ENCODE data around the gene PHACTR3. TPM values are rescaled to one million over a fixed set of nuclear protein-coding genes. Genes with fewer than 3 reads are reported as not detected.

PHACTR3 gene
- total RNA-seq, 2 donors from 2014 or later: 0.52 TPM; not detected in 1

- DNase-seq (no peak), ATAC-seq (no peak)
- no peaks in the 10 kb centered on the region for H3K9me3 ChIP-seq (ENCODE audit: control insufficient read depth, low read length, poor library complexity, severe bottlenecking)
- Mint-ChIP-seq H3K4me3 (no peak overlapping the region), H3K4me1 (no peaks in the 10 kb centered on the region), H3K36me3 (ENCODE audit: low read depth) (no peaks in the 10 kb centered on the region), H3K27me3 (peaks cover 44% of the 10 kb centered on the region), H3K27ac (no peak overlapping the region)
Observed at GRCh38 chr20:59729506-59729905, 125.2 kb downstream of the PHACTR3 start.

DNA sequence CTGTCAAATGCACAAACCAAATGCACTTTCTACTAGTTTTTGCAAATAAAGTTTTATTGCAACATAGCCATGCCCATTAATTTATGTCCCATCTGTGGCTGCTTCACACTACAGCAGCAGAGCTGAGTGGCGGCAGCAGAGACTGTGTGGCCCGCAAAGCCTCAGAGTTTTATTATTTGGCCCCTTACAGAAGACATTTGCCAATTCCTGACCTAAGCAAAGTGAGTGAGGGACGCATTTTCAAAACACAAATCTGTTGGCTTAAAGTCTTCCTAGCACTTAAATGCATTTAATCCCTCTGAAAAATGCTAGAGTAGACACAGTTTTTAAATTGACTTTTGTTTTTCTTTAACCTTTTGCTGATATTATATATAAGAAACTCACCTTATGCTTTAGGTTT lies 126.4 kb downstream of the PHACTR3 start:
- Mint-ChIP-seq H3K36me3 (ENCODE audit: low read depth) (no peaks in the 10 kb centered on the region), H3K4me3 (no peak overlapping the region), H3K27ac (no peak overlapping the region), H3K27me3 (peaks cover 32% of the 10 kb centered on the region), H3K4me1 (no peaks in the 10 kb centered on the region)
- ATAC-seq (no peak), DNase-seq (no peak)
- no peaks in the 10 kb centered on the region for H3K9me3 ChIP-seq (ENCODE audit: control insufficient read depth, low read length, poor library complexity, severe bottlenecking)

DNA sequence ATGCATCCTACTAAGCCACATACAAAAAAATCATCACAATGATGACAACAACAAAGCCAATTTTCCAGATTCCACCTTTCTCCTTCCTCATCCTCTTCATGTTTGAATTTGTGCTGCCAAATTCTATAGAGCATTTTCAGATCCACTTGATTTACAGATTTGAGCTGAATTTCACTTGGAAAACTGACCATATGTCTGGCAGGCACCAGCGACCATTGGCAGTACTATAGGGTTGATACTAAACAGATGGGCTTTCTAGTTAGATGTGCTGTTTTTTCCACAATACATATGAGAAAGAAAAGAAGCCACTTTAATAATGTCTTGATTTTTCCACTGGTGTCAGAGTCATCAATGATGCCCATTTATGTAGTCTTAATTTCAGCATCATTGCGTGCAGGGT lies 127.0 kb downstream of the PHACTR3 start:
- H3K9me3 ChIP-seq (ENCODE audit: control insufficient read depth, low read length, poor library complexity, severe bottlenecking): no peaks in the 10 kb centered on the region
- no peak for ATAC-seq
- Mint-ChIP-seq H3K36me3 (ENCODE audit: low read depth) (no peaks in the 10 kb centered on the region), H3K27ac (no peak overlapping the region), H3K4me1 (no peaks in the 10 kb centered on the region), H3K4me3 (no peak overlapping the region), H3K27me3 (peaks cover 32% of the 10 kb centered on the region)
- no peak for DNase-seq

- no peaks in the 10 kb centered on the region for H3K36me3 Mint-ChIP-seq (ENCODE audit: low read depth)
- H3K27ac Mint-ChIP-seq: no peak overlapping the region
Observed at GRCh38 chr20:59733351-59733750, 129.0 kb downstream of the PHACTR3 start.

DNA sequence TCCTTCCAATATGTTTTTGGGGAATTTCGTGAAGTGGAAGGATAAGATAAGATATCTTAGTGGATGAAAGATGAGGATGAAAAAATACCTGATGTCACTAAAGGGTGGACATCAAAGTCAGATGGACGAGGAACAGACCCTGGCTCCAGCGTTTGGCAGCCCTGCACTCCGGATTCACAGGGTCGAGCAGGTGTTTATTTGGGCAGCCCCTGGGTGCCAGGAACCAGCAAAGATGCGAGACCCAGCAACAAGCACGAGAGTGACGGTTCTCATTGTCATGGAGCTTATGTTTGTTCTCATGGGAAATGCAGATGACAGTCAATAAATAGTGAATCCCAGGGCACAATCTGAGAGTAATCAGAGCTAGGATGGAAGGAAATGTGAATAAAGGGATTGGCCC lies 131.1 kb downstream of the PHACTR3 start:
- ATAC-seq (no peak), DNase-seq (no peak)
- Mint-ChIP-seq H3K4me3 (no peak overlapping the region), H3K36me3 (ENCODE audit: low read depth) (no peaks in the 10 kb centered on the region), H3K4me1 (no peaks in the 10 kb centered on the region), H3K27me3 (peaks cover 23% of the 10 kb centered on the region), H3K27ac (no peak overlapping the region)
- H3K9me3 ChIP-seq (ENCODE audit: control insufficient read depth, low read length, poor library complexity, severe bottlenecking): no peaks in the 10 kb centered on the region

More at GRCh38 chr20:59733351-59733750, 129.0 kb downstream of the PHACTR3 start:
- H3K9me3 ChIP-seq (ENCODE audit: control insufficient read depth, low read length, poor library complexity, severe bottlenecking): no peaks in the 10 kb centered on the region
- H3K27me3 Mint-ChIP-seq: peaks cover 35% of the 10 kb centered on the region
- ATAC-seq: no peak
- no peak for DNase-seq
- no peak overlapping the region for H3K4me3 Mint-ChIP-seq
- H3K4me1 Mint-ChIP-seq: no peaks in the 10 kb centered on the region

DNA sequence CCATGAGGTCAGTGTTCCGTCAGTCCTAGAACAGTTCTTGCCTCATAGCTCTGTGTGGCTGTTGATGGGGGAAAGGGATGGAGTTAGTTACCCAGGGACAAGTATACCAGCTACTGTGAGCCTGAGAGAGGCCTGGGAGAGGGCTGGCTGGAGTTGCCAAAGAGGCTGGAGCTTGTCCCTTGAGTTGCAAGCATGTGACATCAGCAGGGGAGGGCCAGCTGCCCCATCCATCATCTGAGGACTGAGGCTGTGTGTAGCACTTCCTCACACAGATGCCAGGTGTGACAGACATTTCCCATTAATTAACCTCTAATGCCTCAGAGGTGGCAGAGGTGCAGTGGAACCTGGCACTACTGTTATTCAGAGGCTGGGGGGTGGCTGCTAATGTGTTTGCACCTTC lies 131.6 kb downstream of the PHACTR3 start:
- ATAC-seq (no peak), DNase-seq (no peak)
- no peaks in the 10 kb centered on the region for H3K36me3 Mint-ChIP-seq (ENCODE audit: low read depth)
- no peak overlapping the region for H3K27ac Mint-ChIP-seq
- no peak overlapping the region for H3K4me3 Mint-ChIP-seq
- peaks cover 23% of the 10 kb centered on the region for H3K27me3 Mint-ChIP-seq
- no peaks in the 10 kb centered on the region for H3K4me1 Mint-ChIP-seq
- H3K9me3 ChIP-seq (ENCODE audit: control insufficient read depth, low read length, poor library complexity, severe bottlenecking): no peaks in the 10 kb centered on the region

GRCh38 chr20:59736366-59736765 lies 132.0 kb downstream of the PHACTR3 start:
- Mint-ChIP-seq H3K27ac (no peak overlapping the region), H3K4me1 (no peaks in the 10 kb centered on the region), H3K36me3 (ENCODE audit: low read depth) (no peaks in the 10 kb centered on the region), H3K4me3 (no peak overlapping the region), H3K27me3 (peaks cover 27% of the 10 kb centered on the region)
- ATAC-seq: no peak
- no peak for DNase-seq
- H3K9me3 ChIP-seq (ENCODE audit: control insufficient read depth, low read length, poor library complexity, severe bottlenecking): no peaks in the 10 kb centered on the region

GRCh38 chr20:59737073-59737666 lies 132.8 kb downstream of the PHACTR3 start:
- H3K9me3 ChIP-seq (ENCODE audit: control insufficient read depth, low read length, poor library complexity, severe bottlenecking): no peaks in the 10 kb centered on the region
- Mint-ChIP-seq H3K4me3 (no peak overlapping the region), H3K27me3 (peaks cover 32% of the 10 kb centered on the region), H3K36me3 (ENCODE audit: low read depth) (no peaks in the 10 kb centered on the region), H3K27ac (no peak overlapping the region), H3K4me1 (no peaks in the 10 kb centered on the region)
- ATAC-seq (no peak), DNase-seq (no peak)

GRCh38 chr20:59737816-59738215 lies 133.5 kb downstream of the PHACTR3 start:
- H3K27ac Mint-ChIP-seq: no peak overlapping the region
- no peaks in the 10 kb centered on the region for H3K4me1 Mint-ChIP-seq
- H3K4me3 Mint-ChIP-seq: no peak overlapping the region
- H3K36me3 Mint-ChIP-seq (ENCODE audit: low read depth): peaks cover 2% of the 10 kb centered on the region
- DNase-seq: no peak
- no peaks in the 10 kb centered on the region for H3K9me3 ChIP-seq (ENCODE audit: control insufficient read depth, low read length, poor library complexity, severe bottlenecking)
- no peak for ATAC-seq
- H3K27me3 Mint-ChIP-seq: peaks cover 32% of the 10 kb centered on the region

- no peaks in the 10 kb centered on the region for H3K9me3 ChIP-seq (ENCODE audit: control insufficient read depth, low read length, poor library complexity, severe bottlenecking)
- no peak overlapping the region for H3K4me3 Mint-ChIP-seq
- peaks cover 32% of the 10 kb centered on the region for H3K27me3 Mint-ChIP-seq
- no peak overlapping the region for H3K27ac Mint-ChIP-seq
- no peaks in the 10 kb centered on the region for H3K4me1 Mint-ChIP-seq
- ATAC-seq (no peak), DNase-seq (no peak)
- H3K36me3 Mint-ChIP-seq (ENCODE audit: low read depth): peaks cover 2% of the 10 kb centered on the region
Observed at GRCh38 chr20:59738851-59739250, 134.5 kb downstream of the PHACTR3 start.

DNA sequence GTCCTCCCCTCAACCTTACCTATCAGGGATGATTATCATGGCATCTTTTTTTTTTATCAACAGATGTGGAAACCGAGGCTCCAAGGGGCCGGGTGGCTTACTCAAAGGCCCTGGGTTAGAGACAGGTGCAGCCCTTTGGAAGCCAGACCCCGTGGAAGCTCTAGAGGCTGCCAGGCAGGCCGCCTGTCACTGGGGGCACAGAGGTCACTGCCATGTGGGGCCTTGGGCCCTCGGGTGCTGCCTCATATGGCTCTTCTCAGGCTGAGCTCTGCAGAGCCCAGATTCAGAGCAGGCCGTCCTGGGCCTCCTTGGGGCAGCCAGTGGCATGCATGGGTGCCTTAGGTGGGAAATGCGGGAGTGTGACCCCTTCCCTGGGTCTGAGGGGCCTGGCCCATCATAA lies 136.3 kb downstream of the PHACTR3 start:
- Mint-ChIP-seq H3K27ac (no peak overlapping the region), H3K4me1 (no peaks in the 10 kb centered on the region), H3K36me3 (ENCODE audit: low read depth) (peaks cover 2% of the 10 kb centered on the region), H3K4me3 (no peak overlapping the region), H3K27me3 (peaks cover 32% of the 10 kb centered on the region)
- no peak for ATAC-seq
- DNase-seq: no peak
- H3K9me3 ChIP-seq (ENCODE audit: control insufficient read depth, low read length, poor library complexity, severe bottlenecking): no peaks in the 10 kb centered on the region

DNA sequence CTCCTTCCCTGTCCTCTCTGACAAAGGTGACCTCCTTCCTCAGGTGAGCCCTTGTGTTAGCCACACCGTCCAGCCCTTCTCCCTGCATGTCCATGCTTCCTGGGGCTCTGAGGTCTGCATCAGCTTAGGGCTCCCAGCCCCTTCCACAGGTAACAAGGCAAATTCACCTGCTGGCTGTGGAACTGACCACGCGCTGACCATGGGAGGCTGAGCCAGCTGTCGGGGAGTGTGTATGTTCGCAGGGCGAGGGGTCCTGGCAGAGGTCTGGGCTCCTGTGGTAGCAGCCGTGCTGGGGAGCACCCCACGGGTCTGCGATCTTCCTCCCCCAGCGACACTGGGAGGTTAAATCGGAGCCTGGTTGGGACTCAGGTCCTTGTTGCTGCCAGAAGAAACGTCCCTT lies 136.7 kb downstream of the PHACTR3 start:
- ATAC-seq: no peak
- no peak for DNase-seq
- Mint-ChIP-seq H3K27me3 (peaks cover 34% of the 10 kb centered on the region), H3K36me3 (ENCODE audit: low read depth) (peaks cover 2% of the 10 kb centered on the region), H3K27ac (no peak overlapping the region), H3K4me3 (no peak overlapping the region), H3K4me1 (no peaks in the 10 kb centered on the region)
- H3K9me3 ChIP-seq (ENCODE audit: control insufficient read depth, low read length, poor library complexity, severe bottlenecking): no peaks in the 10 kb centered on the region

DNA sequence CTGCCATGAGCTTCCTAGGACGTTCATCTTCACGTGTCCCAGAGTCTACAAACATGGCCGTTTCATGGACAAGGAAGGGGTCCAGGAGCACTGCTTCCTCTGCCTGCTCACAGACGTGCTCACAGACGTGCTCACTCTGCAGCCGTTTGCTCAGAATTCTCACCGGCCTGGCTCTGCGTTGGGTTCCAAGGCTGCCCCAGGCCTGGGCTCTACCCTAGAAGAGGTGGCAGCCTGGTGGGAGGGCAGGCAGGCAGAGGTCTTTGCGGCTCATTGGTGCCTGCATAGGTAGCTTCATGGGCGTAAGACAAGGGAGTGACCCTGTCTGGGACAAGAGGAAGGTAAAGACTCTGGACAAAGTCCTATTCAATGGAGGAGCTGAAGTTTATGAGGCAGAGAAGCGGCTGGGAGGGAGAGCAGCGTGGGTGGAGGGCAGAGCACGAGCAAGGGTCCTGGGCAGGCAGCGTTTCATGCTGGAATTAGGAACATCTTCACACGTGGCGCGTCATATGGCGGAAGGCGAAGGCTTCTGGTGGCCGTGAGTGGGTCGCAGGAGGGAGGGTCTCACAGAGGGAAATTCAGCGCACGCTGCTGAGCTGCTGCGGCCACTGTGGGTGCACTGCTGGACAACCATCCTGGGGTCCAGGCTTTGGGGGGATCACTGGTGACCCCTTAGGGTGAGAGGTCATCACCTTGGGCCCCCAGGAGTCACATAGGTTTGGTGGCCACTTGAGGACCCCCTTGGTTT lies 138.2 kb downstream of the PHACTR3 start:
- H3K4me3 Mint-ChIP-seq: no peak overlapping the region
- DNase-seq (no peak), ATAC-seq (no peak)
- no peaks in the 10 kb centered on the region for H3K4me1 Mint-ChIP-seq
- no peak overlapping the region for H3K27ac Mint-ChIP-seq
- peaks cover 34% of the 10 kb centered on the region for H3K27me3 Mint-ChIP-seq
- no peaks in the 10 kb centered on the region for H3K9me3 ChIP-seq (ENCODE audit: control insufficient read depth, low read length, poor library complexity, severe bottlenecking)
- H3K36me3 Mint-ChIP-seq (ENCODE audit: low read depth): peaks cover 2% of the 10 kb centered on the region

GRCh38 chr20:59743308-59743707 lies 139.0 kb downstream of the PHACTR3 start:
- Mint-ChIP-seq H3K4me1 (no peaks in the 10 kb centered on the region), H3K27ac (no peak overlapping the region), H3K27me3 (peaks cover 27% of the 10 kb centered on the region), H3K4me3 (no peak overlapping the region), H3K36me3 (ENCODE audit: low read depth) (peaks cover 2% of the 10 kb centered on the region)
- no peaks in the 10 kb centered on the region for H3K9me3 ChIP-seq (ENCODE audit: control insufficient read depth, low read length, poor library complexity, severe bottlenecking)
- no peak for ATAC-seq
- DNase-seq: no peak

All from T-helper 17 cell (primary cell).